Gastrocnemius medialis (tissue), 4 donors: Measurements from ENCODE around the gene SULT2B1.

Experiments
- CTCF ChIP-seq, 5 experiments: fragments of 450-650 bp in 3 of 5; fragments of 200-600 bp in 2 of 5; sonication (generic) in 2 of 5; IDR thresholded peaks in 4 of 5; conservative IDR thresholded peaks in 1 of 5; 1 replicate in 4 of 5; 2 replicates in 1 of 5; pipeline ENCODE4 v1.5.1; 2016 to 2019; ENCODE audit warnings: antibody characterized with exemption in 5 of 5, mild to moderate bottlenecking in 3 of 5, moderate library complexity in 3 of 5
- POLR2A ChIP-seq, 2 donors: fragments of 450-650 bp; IDR thresholded peaks; one replicate each; pipeline ENCODE4 v1.6.1; 2017; ENCODE audit warnings: antibody characterized with exemption in 2 of 2, mild to moderate bottlenecking in 2 of 2, moderate library complexity in 2 of 2

DNA sequence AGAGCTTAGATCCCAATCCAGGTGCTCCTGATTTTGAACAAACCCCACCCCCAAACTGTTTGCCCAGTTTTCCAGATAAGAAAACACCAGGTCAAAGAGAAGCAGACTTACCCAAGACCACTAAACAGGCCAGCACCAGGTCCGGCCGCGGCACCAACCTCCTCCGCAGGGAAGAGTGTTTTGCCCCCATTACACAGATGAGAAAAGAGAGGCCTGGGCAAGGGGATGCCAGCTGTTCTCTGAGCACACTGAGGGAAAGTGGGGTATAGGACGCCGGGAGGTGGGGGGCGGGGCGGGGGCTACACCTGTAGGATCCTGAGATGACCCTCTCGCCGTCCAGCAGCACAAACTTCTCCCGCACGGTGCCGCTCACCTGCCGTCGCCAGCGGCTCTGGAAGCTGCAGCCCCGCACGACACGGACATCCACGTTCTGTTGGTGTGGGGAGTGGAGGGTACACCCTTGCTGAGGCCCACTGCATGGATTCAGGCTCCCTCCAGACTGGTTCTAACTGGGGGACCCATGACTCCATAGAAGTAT is 57.7 kb downstream of the SULT2B1 start:
- TF ChIP-seq CTCF (IDR thresholded peaks at IDR 0.05 in 4 of 5, conservative IDR thresholded peaks at IDR 0.05 in 1 of 5) (no peak), POLR2A (IDR thresholded peaks at IDR 0.05) (no peak)
